SU-DHL-6 (cell line): ENCODE results near the gene CTNNA2.

ENCODE experiments used
- H2AFZ ChIP-seq: fragments of 200-600 bp; sonication (generic); 2 replicates; pipeline ENCODE4 v1.6.1; 2014; ENCODE audit warnings: low read depth, mild to moderate bottlenecking, moderate library complexity, mixed read lengths, antibody characterized with exemption, low read length; ENCODE audit not compliant: severe bottlenecking
- H3F3A ChIP-seq: fragments of 200-600 bp; shearing (Covaris generic); 2 replicates; pipeline ENCODE4 v1.6.0; 2016; ENCODE audit warnings: antibody characterized with exemption, mild to moderate bottlenecking; ENCODE audit not compliant: insufficient read depth
- H3K27ac ChIP-seq: fragments of 200-600 bp; sonication (generic); 2 replicates; pipeline ENCODE4 v1.5.1; 2016; ENCODE audit warnings: low read depth, mild to moderate bottlenecking, low read length, moderate library complexity, mixed read lengths
- H3K27me3 ChIP-seq: fragments of 200-600 bp; sonication (generic), shearing (Covaris generic); 2 replicates; pipeline ENCODE4 v1.6.0; 2014; ENCODE audit warnings: mild to moderate bottlenecking, low read length
- H3K36me3 ChIP-seq: fragments of 200-600 bp; sonication (generic); 2 replicates; pipeline ENCODE4 v1.6.1; 2014; ENCODE audit warnings: mild to moderate bottlenecking, low read length, mixed read lengths
- H3K4me2 ChIP-seq: fragments of 300-600, 200-600 bp; shearing (Covaris generic), sonication (generic); 2 replicates; pipeline ENCODE4 v1.6.0; 2014; ENCODE audit warnings: low read length, low read depth, mild to moderate bottlenecking; ENCODE audit not compliant: poor library complexity, severe bottlenecking
- H3K4me3 ChIP-seq: fragments of 200-600 bp; sonication (generic); 2 replicates; pipeline ENCODE4 v1.5.1; 2014; ENCODE audit warnings: antibody characterized with exemption, low read length, mild to moderate bottlenecking, mixed read lengths; ENCODE audit not compliant: insufficient read depth, poor library complexity, severe bottlenecking
- H3K79me2 ChIP-seq: fragments of 200-600 bp; sonication (generic); 2 replicates; pipeline ENCODE4 v1.6.1; 2014; ENCODE audit warnings: mild to moderate bottlenecking, low read length, moderate library complexity; ENCODE audit not compliant: insufficient read depth
- H3K9ac ChIP-seq: fragments of 200-600 bp; sonication (generic); 2 replicates; pipeline ENCODE4 v1.7.0; 2014; ENCODE audit warnings: mild to moderate bottlenecking, low read length
- H3K9me2 ChIP-seq: fragments of 200-600 bp; sonication (generic); replicated peaks from 2 replicates; pipeline ENCODE4 v1.6.1; 2014; ENCODE audit warnings: low read length; ENCODE audit not compliant: insufficient read depth
- H3K9me3 ChIP-seq: fragments of 200-600 bp; sonication (generic); 2 replicates; pipeline ENCODE4 v1.6.1; 2014; ENCODE audit warnings: low read length, mixed read lengths; ENCODE audit not compliant: insufficient read depth
- H4K20me1 ChIP-seq: fragments of 200-600 bp; sonication (generic); 2 replicates; pipeline ENCODE4 v1.6.1; 2014; ENCODE audit warnings: low read depth, mild to moderate bottlenecking, antibody characterized with exemption, low read length, moderate library complexity, mixed read lengths
- EZH2phosphoT487 ChIP-seq: fragments of 200-600 bp; sonication (generic), shearing (Covaris generic); conservative IDR thresholded peaks from 2 replicates; pipeline ENCODE4 v1.6.1; 2018; ENCODE audit warnings: mild to moderate bottlenecking, antibody characterized with exemption, low read length, moderate library complexity, mixed read lengths
- TF ChIP-seq, protein P1 (sequence below): fragments of 200-600 bp; sonication (generic); IDR thresholded peaks from one replicate; pipeline ENCODE4 v1.5.1; 2017; ENCODE audit warnings: antibody characterized with exemption, mild to moderate bottlenecking, low read length, moderate library complexity; ENCODE audit not compliant: insufficient read depth, poor library complexity, severe bottlenecking

Gene CTNNA2

DNA sequence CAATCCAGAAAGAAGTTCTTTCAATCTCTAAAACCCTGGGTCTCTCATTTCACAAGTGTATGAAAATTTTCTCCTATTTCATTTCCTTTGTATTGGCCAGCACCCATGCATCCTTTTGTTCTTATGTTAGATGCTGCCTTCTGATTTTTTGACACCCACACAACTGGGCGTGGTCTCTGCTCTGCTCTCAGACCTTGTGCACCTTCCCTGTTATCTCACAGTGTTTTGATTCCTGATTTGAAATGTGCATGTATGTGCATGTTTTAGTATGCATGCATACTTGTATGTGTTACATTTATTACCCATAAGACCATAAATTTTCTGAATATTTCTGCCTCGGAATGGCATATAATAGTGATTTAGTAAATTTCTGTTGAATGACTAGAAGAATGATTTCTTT, 152.2 kb downstream of the CTNNA2 start:
- no peaks in the 10 kb centered on the region for H3K9me3 ChIP-seq
- no peaks in the 10 kb centered on the region for H3F3A ChIP-seq
- no peak overlapping the region for H2AFZ ChIP-seq
- H3K4me2 ChIP-seq, result no peak overlapping the region
- no peak overlapping the region for H3K4me3 ChIP-seq
- no peak overlapping the region for H3K27ac ChIP-seq
- H3K27me3 ChIP-seq, result no peaks in the 10 kb centered on the region
- no peaks in the 10 kb centered on the region for H3K79me2 ChIP-seq
- H3K9ac ChIP-seq, result no peak overlapping the region
- TF ChIP-seq EZH2phosphoT487, result no peak
- TF ChIP-seq, protein P1, sequence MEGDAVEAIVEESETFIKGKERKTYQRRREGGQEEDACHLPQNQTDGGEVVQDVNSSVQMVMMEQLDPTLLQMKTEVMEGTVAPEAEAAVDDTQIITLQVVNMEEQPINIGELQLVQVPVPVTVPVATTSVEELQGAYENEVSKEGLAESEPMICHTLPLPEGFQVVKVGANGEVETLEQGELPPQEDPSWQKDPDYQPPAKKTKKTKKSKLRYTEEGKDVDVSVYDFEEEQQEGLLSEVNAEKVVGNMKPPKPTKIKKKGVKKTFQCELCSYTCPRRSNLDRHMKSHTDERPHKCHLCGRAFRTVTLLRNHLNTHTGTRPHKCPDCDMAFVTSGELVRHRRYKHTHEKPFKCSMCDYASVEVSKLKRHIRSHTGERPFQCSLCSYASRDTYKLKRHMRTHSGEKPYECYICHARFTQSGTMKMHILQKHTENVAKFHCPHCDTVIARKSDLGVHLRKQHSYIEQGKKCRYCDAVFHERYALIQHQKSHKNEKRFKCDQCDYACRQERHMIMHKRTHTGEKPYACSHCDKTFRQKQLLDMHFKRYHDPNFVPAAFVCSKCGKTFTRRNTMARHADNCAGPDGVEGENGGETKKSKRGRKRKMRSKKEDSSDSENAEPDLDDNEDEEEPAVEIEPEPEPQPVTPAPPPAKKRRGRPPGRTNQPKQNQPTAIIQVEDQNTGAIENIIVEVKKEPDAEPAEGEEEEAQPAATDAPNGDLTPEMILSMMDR, result no peak
- H3K36me3 ChIP-seq, result no peaks in the 10 kb centered on the region
- H4K20me1 ChIP-seq, result no peaks in the 10 kb centered on the region
- H3K9me2 ChIP-seq, result no peaks in the 10 kb centered on the region

DNA sequence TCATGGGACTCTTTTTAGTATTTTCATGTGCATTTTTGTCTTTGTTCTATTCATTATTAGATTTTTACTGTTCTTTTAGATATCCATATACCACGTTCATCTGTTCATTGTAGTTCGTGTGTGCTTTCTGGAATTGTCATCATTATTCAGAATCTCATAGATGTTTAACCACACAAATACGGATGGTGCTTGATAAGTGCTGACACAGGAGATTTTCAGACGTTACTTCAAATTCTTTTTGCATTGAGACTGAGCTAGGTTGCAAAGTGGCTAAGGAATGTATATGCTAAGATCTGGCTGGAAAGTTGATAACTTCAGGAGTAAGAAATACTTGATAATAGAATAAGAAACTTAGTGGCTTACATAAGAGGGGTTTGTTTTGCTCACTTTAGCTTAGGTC, 153.6 kb downstream of the CTNNA2 start:
- H3F3A ChIP-seq, result no peaks in the 10 kb centered on the region
- no peaks in the 10 kb centered on the region for H3K9me3 ChIP-seq
- H3K36me3 ChIP-seq, result no peaks in the 10 kb centered on the region
- TF ChIP-seq EZH2phosphoT487, result no peak
- TF ChIP-seq, protein P1, result no peak
- no peak overlapping the region for H2AFZ ChIP-seq
- H3K9me2 ChIP-seq, result no peaks in the 10 kb centered on the region
- H3K27me3 ChIP-seq, result no peaks in the 10 kb centered on the region
- no peak overlapping the region for H3K4me2 ChIP-seq
- H3K27ac ChIP-seq, result no peak overlapping the region
- H4K20me1 ChIP-seq, result no peaks in the 10 kb centered on the region
- H3K4me3 ChIP-seq, result no peak overlapping the region
- no peak overlapping the region for H3K9ac ChIP-seq
- H3K79me2 ChIP-seq, result no peaks in the 10 kb centered on the region

DNA sequence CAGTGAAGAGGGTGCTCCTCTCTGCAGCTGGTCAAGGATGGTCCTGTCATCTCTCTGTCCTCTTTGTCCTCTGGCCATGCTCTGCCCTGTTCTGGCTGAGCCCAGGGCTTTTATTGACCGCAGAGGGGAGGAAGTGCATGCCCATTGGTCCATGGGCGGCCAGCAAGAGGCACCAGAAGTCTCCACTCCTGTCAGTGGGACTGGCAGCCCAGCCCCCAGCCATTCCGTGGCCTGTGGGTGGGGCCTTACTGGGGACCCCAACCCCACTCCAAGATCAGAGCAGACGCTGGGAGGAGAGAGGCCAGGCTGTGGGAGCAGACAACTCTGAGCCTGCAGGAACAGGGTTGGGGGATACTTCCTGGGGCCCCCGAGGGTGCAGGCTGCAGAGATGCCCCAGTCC, 156.9 kb downstream of the CTNNA2 start:
- no peak overlapping the region for H3K4me3 ChIP-seq
- no peaks in the 10 kb centered on the region for H3K36me3 ChIP-seq
- H3K27ac ChIP-seq, result no peak overlapping the region
- H3K4me2 ChIP-seq, result no peak overlapping the region
- no peaks in the 10 kb centered on the region for H3F3A ChIP-seq
- no peaks in the 10 kb centered on the region for H3K9me3 ChIP-seq
- no peaks in the 10 kb centered on the region for H3K79me2 ChIP-seq
- no peak overlapping the region for H3K9ac ChIP-seq
- no peak overlapping the region for H2AFZ ChIP-seq
- no peaks in the 10 kb centered on the region for H3K9me2 ChIP-seq
- no peaks in the 10 kb centered on the region for H4K20me1 ChIP-seq
- TF ChIP-seq, protein P1, result no peak
- no peak for TF ChIP-seq EZH2phosphoT487
- H3K27me3 ChIP-seq, result no peaks in the 10 kb centered on the region
